ENCODE results near the gene KCNE3.
"Not testable (repeated sequence)": the region's sequence is repeated elsewhere in the genome, so short reads cannot be mapped to it uniquely, and the experiment has no call there.

KCNE3 gene

GRCh38 chr11:74438681-74439080 lies 28.7 kb downstream of the KCNE3 start:
- DNase-seq = no peak

DNA sequence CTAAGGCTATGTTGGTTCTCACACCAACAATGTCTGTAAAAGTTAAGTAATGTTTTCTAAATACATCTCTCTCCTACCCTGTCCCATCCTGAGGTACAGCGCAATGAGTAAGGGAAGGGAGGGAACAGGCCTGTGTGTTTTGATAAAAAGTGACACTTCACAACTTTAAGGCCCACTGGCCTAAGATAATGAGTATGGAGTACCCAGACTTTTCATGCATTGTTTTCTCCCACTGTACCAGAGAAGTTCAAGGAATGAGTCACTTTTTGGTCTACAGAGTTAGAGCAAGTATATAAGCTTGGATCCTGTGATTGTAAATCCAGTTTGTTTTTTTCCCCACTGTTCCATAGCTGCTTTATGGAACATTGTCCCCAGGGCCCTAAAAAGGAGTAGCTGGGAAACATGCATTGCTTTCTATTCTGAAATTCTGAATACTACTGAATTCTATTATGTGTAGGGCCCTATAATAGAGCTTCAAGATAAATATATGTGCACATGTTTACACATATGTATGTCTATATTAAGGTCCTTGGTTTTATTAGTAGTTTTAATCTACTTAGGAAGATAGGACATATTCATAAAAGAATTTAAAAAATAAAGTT lies 29.8 kb downstream of the KCNE3 start:
- no peak for DNase-seq

GRCh38 chr11:74434528-74434927 lies 32.8 kb downstream of the KCNE3 start:
- no peak for DNase-seq

- no peak for DNase-seq
Measured at GRCh38 chr11:74429205-74429604, 38.1 kb downstream of the KCNE3 start.

DNA sequence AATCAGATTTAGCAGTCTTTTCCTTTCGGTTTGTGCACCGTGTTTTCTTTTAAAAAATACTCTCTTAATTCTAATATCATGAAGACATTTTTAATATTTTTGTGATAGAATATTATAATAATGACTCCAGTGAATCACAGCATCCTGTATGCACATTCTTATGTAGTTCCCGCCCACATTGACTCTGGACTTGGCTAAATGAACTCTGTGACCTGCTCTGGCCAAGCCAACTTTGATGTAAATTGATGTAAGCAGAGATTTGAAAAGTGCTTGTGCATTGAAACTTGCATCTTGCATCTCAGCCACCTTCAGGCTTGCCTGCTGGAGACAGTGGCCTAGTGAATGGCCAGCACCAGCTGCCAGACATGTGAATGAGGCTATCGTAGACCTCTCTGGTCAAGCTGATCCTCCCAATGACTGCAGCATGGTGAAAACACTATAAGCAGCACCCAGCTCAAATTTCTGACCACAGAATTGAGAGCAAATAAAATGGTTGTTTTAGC lies 39.9 kb downstream of the KCNE3 start:
- DNase-seq = no peak

DNA sequence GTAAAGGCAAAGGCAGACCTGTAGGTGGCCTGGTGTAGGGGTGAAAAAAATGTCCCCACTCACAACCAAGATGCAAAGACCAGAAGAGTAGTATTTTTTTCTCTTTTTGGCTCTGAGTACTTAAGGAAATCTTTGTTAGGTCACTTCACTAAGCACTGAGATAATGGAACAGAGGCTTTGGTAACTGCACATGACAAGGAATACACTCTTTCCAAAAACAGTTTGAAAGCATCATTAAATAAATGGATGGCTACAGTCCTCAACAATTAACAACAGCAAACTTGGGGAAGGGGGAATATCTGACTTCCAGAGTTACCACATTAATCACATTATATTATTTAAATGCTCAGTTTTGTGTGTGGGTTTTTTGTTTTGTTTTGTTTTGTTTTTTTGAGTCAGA lies 42.2 kb downstream of the KCNE3 start:
- DNase-seq = no peak

DNA sequence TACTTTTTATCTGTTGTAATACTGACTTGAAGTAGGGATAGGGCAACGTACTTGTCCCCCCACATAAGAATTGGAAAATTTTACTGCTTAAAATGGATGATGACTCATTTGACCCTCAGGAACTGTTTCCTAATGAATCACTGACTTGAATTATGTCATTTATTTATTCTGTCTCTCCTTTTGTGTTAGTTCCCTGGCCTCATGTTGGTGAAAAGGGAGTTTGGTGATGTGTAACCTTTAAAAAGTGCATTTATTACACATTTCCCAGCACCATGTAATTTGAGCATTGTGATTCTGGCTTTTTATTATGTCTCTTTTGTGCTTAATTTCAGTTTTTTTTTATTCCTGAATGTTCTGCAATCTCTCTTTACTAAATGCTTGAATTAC lies 48.8 kb downstream of the KCNE3 start:
- no peak for DNase-seq

DNA sequence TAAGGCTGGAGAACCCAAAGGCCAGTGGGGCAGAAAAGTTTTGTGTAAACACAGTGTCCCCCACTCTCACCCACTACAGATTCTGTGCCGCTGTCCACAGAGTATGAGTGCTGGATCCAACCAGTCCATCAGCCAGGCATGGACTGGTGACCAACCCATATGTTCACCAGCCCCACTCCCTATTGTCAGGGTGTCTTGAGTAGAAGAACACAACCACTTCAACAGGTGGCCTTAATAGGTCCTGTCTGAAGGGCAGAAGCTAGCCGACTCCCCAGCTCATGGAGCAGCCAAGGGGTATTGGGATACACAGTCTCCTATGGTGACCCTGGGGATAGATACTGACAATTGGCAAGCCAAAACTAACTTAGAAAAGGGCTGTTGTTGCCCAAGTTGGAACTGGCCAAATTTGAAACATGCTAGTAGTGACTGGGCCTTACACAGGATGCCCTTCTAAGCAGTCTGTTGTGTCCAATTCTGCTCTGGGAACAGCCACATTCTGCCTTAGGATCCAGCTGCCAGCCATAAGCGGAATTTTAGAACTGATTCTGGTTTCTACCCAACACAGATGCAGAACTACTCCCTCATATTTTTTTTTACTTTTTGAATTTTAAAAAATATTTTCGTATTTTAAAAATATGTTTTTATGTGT lies 49.4 kb downstream of the KCNE3 start:
- DNase-seq = no peak

GRCh38 chr11:74417379-74417804 lies 50.0 kb downstream of the KCNE3 start:
- peak; percentile 60 for DNase-seq

DNA sequence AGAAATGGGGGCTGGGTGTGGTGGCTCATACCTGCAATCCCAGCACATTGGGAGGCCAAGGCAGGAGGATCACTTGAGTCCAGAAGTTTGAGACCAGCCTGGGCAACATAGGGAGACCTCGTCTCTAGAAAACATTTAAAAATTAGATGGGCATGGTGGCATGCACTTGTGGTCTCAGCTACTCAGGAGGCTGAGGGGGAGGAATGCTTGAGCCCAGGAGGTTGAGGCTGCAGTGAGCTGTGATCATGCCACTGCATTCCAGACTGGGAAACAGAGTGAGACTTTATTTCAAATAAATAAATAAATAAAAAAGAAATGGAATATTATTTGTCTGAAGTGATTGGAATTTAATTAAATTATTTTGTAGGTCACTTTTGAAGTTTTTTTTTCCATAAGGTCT lies 50.4 kb downstream of the KCNE3 start:
- DNase-seq = not testable (repeated sequence)

- no peak for DNase-seq
Measured at GRCh38 chr11:74412733-74413359, 54.5 kb downstream of the KCNE3 start.

- DNase-seq = no peak
Measured at GRCh38 chr11:74412321-74412720, 55.0 kb downstream of the KCNE3 start.

DNA sequence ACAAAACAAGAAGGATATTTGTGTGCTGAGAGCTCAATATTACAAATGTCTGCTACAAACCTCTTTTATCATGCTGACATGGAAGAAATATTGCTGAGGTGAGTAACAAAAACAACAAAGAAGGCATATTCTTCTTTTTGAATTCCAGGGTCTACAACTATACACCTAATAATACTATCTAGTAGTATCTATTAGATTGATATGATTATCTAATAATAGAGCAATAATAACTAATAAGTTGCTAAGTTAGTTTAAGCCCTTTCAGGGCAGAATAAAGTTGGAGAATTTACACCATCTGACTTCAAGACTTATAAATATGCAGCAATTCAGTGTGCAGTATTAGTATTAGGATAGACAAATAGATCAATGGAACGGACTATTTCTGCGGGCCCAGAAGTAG lies 57.7 kb downstream of the KCNE3 start:
- no peak for DNase-seq
